Fibroblast of the conjunctiva (primary cell): ENCODE data around the gene IFNAR1.
"Not testable (repeated sequence)": the region's sequence is repeated elsewhere in the genome, so short reads cannot be mapped to it uniquely, and the experiment has no call there.

Experiments
- DNase-seq: peaks from one replicate; pipeline ENCODE4 v3.0.0-alpha.2; 2010; ENCODE audit warnings: low read depth

IFNAR1 gene

DNA sequence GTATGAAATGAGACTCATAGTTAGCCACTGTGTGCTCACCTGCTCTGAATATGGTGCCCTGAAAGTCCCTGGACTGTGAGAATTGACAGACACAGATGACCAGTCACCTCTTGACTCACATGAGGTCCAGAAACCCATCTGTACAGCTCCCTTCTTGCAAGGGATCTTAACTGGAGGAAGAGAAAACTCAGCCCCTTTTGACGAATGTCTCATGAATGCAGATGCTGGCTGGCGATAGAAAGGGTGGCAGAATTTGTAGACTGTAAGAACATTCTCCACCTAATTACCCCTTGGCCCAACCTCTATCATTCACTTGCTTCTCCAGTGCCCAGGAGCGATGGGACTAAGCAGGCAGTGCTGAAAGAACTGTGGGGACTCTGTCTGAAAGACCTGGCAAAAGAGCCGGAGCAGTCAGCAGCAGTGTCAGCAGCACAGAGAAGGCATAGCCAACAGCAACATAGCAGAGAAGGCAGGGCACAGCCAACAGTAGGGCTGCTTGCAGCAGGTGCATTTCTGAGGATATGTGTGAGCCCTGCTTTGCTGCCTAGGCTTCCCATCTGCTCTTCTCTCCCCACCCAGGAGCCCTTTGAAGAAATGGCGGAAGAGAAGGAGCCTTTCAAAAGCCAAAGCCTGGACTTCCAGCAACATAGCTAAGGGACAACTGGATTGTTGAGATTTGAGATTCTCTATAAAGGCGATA, 52.6 kb downstream of the IFNAR1 start:
- DNase-seq = no peak

GRCh38 chr21:33378081-33378480, 53.3 kb downstream of the IFNAR1 start:
- DNase-seq = no peak

GRCh38 chr21:33379934-33380333, 55.2 kb downstream of the IFNAR1 start:
- not testable (repeated sequence) for DNase-seq

DNA sequence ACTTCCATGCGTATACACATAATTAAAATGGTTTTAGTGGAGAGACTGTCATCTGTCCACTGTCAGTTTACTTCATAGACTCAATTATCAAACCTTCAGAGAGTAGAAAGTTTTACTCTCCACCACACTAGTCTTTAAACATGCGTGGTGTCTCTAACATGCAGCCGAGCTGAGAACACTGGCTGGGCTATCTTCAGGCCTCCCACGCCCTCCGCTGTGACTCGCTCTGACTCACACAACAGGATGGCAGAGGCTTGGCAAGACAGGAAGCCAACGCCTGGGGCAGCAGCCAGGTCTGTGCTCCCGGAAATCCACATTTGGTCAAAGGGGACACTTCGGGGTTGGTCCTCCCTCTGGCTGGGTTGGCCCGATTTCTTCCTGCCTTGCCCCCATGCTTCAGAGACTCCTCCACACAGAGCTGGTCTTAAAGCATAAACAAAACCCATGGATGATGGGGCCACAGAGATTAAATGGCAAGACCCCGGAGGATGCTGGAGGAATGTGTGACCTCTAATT, 55.8 kb downstream of the IFNAR1 start:
- DNase-seq = peak; percentile 90

DNA sequence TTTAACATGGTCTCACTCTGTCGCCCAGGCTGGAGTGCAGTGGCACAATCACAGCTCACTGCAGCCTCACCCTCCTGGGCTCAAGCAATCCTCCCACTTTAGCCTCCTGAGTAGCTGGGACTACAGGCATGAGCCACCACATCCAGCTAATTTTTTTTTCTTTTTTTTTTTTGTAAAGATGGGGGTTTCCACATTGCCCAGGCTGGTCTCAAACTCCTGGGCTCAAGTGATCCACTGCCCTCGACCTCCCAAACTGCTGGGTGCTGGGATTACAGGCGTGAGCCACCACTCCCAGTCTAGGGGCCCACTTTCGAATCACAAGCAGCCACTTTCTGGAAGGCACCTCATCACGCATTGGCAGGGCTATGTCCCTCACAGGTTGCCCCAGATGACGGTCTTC, 56.6 kb downstream of the IFNAR1 start:
- DNase-seq = not testable (repeated sequence)

DNA sequence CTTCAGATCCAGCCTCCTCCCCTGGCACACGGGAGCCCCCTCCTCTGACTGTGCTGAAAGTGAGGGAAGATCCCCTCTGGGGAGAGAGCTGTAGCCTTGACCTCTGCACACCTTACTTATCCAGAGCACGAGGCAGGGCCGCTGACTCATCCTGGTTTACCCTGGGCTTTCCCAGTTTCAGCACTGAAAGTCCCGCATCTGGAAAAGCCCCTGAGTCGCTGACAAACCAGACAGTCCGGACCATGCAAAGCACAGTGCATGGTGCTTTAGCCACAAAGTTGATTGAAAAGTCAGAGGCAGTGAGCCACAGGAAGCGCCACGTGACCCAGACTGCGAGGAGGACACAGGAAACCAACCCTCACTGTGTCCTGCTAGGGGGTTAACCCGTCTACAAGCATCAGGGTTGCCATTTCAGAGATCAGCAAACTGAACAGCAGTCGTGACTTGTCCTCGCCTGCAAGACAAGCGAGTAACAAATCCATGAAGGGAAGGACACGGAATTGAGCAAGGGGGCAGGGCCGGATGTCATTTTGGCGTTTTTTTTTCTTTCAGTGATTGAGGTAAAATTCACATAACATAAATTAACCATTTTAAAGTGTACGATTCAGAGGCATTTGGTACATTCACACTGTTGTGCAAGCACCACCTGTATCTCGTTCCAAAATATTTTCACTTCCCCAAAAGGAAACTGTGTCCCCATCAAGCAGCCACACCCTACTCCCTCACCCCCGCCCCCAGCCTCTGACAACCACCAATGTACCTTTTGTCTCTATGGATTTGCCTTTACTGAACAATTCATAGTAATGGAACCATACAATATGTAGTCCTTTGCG, 58.5 kb downstream of the IFNAR1 start:
- peak; percentile 58 for DNase-seq

DNA sequence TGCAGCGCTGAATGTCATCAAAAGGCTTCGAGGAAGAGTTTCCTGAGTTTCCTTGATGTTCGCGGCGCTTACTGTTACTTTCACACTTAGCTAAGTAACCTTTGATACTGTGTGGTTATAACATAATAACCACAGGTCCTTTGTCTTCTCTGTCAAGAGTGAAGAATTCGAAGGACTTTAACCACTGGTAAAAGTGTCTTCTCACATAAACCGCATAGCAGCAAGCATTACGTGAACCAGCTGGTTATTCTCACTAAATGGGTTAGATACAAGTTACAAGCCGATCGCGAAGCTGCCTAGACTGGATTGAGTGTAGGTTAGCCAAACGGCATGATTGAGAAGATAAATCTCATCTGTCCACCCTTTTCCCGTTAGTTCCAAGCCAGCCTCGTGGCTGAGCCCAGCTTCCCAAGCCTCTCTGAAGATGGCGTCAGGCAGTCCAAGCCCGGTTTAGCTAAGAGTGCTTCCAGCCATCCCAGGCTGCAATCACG, 60.1 kb downstream of the IFNAR1 start:
- no peak for DNase-seq

DNA sequence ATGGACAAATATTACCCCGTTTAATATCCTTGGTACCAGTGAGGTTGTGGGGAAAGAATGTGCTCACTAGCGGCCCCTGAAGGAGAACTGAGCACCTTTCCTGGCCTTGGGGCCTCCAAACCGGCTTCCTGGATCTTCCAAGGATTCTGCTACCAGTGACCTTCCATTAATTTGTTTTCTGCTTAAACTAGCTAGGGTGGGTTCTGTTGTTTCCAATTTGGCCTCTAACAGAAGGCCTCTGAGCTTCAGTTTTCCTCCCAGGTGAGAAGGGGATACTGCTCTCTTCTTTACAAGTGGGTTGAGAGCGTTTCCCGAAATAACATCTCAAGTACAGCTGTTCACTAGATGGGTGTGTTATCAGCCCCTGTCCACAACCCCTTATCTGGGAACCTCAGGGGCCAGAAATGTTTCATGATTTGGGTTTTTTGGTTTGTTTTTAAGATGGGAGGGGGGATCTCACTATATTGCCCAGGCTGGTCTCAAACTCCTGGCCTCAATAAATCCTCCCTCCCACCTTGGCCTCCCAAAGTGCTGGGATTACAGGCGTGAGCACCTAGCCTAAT, 61.5 kb downstream of the IFNAR1 start:
- DNase-seq = no peak

DNA sequence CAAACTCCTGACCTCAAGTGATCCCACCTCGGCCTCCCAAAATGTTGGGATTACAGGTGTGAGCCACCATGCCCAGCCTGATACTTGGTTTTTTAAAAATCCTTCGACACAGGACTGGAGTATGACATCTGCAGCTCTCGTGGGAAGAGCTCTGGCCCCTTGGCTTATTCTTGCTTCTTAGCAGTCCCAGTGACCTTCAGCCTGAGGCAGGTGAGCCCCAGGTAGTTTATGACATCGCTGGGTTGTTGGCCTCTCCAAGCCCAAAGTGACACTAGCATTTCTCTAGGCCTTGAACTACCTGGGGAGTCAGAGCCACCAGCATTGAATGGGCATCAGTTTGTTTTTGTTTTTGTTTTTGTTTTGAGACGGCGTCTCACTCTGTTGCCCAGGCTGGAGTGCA, 62.5 kb downstream of the IFNAR1 start:
- no peak for DNase-seq

GRCh38 chr21:33388188-33388587, 63.4 kb downstream of the IFNAR1 start:
- no peak for DNase-seq

DNA sequence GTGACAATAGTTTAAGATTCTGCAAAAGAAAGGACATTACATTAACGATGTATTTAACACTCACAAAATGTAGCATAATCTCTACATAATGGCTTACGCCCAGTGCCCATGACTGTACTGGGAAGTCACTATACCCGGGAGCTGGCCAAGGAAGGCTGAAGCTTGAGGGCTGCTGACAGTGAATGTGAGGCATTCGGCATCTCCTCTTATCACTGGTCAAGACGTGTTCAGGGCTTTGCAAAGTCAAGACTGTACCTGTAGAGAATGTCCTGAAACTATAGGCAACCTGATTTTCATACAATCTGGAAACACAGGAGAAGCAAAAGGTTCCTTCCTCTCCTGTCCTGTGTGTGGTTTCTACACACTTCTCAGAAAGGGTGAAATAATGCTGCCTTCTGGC, 65.7 kb downstream of the IFNAR1 start:
- DNase-seq = no peak

DNA sequence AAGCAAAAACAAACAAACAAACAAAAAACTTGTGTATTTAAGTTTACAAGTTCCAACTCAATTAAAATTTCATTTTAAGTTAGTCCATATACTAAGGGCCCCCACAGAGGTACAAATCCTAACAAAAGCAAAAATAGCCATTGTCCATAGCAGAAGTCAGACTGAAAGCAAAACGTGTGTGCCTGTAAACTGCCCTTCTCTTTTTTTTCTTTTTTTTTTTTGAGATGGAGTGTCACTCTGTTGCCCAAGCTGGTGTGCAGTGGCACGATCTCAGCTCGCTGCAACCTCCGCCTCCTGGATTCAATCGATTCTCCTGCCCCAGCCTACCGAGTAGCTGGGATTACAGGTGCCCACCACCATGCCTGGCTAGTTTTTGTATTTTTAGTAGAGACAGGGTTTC, 66.9 kb downstream of the IFNAR1 start:
- no peak for DNase-seq

DNA sequence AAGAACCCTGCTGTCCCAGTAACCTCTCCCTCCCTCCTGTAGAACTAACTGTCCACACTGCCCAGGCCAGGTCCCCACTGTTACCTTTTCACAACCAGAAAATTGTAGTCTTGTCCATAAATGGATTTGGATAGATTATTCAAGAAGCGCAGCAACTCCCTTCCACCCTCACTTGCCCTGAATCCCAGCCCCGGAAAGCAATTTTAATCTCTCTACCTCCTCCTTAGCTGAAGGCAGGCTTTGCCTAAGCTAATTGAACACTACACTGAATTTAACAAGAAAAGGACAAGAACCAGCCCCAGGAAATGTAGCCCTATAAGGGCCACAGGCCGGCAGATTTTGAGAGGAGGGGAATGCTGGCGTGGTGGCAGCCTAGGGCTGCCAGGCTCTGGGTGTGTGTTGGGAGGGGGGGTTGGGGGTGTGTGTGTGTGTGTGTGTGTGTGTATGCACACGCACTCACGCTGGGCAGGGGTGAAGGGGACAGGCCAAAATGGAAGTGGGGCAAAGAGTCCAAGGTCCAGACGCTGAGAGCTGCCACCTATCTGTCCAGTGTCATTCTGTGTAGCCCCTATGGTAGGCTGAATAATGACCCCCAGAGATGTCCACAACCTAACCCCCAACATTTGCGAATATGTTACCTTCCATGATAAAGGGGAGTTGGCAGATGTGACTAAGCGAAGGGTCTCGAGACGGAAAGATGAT, 67.7 kb downstream of the IFNAR1 start:
- no peak for DNase-seq

DNA sequence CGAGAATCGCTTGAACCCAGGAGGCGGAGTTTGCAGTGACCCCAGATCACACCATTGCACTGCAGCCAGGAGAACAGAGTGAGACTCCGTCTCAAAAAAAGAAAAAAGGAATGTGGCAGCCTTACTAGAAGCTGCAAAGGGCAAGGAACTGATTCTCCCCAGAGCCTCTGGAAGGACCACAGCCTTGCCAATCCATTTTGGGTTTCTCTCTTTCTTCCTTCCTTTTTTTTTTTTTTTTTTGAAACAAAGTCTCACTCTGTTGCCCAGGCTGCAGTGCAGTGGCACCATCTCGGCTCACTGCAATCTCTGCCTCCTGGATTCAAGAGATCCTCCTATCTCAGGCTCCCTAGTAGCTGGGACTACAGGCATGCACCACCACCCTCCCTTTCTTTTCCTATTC, 68.6 kb downstream of the IFNAR1 start:
- DNase-seq = no peak

DNA sequence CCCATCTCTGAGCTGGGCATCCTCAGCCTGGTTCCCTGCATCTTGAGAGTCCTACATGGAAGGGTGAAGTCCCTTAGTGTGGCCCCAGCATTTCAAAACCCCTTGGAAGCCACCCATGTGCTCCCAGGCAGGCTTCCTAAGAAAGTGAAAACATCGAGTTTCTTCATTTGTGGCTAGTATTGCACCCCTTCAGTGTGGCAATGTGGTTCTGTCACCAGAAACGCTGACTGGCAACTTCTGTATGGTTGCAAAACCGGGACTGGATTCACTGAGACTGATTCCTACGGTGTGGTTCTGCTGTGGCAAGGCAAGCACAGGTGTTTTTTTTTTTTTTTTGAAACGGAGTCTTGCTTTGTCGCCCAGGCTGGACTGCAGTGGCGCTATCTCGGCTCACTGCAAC, 69.5 kb downstream of the IFNAR1 start:
- DNase-seq = no peak

- no peak for DNase-seq
Observed at GRCh38 chr21:33395891-33396331, 71.1 kb downstream of the IFNAR1 start.

- no peak for DNase-seq
Observed at GRCh38 chr21:33396436-33396835, 71.7 kb downstream of the IFNAR1 start.

DNA sequence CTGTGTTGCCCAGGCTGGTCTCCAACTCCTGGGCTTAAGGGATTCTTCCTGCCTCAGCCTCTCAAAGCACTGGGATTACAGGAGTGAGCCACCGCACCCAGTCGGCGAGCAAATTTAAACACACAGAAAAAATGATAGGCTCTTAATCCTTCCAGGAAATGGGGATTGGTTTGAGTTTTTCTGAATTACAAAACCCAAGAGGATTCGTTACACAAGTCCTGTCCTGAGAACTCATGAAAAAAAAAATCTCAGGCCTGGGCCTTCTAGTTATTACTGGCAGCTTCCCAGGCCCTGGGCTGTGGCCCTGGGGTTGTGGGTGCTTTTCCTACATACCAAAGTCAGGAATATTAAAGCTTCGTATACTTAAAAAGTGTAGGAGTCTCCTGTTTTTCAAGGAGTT, 72.2 kb downstream of the IFNAR1 start:
- DNase-seq = no peak

DNA sequence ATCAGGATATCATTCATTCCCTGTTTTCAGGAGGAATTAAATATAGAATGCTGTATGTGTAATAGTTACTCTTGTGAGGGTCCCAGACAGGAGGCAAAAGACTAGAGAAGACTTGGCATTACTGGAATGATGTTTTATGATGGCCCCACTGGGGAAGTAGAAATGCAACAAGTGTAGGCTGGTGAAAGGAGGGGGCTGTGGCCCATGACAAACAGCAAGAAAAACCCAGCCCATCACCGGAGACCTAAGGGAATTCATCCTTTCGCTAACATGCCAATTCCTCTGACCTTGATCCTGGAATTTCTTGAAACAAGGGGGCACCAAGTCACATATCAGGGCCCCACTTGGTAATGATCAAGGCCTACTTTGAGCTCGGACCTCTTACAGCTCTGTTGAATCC, 72.9 kb downstream of the IFNAR1 start:
- DNase-seq = no peak

DNA sequence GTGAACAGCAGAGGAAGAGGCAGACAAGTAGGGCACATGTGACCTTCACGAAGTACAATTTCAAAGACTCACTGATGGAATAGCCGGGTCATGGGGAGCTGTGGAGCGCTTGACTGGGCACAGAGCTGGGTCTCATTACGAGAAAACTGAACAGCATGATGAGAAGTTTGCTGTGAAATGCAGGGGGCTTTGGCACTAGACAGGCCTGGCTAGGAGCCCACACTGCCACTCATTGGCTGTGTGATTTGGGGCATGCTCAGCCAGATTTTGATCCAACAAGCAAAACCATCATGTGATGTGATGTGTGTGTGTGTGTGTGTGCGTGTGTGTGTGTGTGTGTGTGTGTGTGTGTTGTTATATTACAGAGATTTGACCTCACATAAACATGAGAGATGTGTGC, 73.6 kb downstream of the IFNAR1 start:
- no peak for DNase-seq

DNA sequence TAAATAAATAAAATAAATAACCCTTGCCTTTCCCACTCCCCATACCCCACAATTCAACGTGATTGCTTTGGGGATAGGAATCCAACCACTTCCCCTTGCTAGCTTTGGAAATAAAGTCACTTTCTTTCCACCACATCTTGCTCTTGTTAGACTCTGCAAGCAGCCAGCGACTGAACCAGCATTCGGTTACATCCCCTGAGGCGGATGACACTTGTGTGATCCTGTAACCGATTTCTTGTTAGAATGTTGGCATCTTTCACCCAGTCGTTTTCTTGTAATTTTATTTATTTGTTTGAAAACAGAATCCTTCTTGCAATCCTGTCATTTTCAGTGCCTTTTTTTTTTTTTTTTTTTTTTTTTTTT, 76.8 kb downstream of the IFNAR1 start:
- DNase-seq = no peak
